Ovary (tissue), 9 donors: ENCODE measurements around the gene CPNE4. TPM values are rescaled to one million over a fixed set of nuclear protein-coding genes. Genes with fewer than 3 reads are reported as not detected.

Experiments
- DNase-seq, 5 donors: peaks; one replicate each; pipeline ENCODE4 v3.0.0-alpha.2; 2019 to 2020
- H3K27ac ChIP-seq, 2 donors: fragments of 200-600 bp; one replicate each; pipeline versions ENCODE4 v1.5.1 to v1.8.0; 2019 to 2022
- H3K27me3 ChIP-seq: fragments of 200-600 bp; one replicate; pipeline ENCODE4 v1.8.0; 2022
- H3K36me3 ChIP-seq: fragments of 200-600 bp; sonication (generic); one replicate; pipeline ENCODE4 v1.5.1; 2019
- H3K4me1 ChIP-seq: one replicate; pipeline ENCODE4 v1.8.1; 2013; ENCODE audit warnings: mild to moderate bottlenecking, moderate library complexity; ENCODE audit not compliant: insufficient read depth
- H3K4me3 ChIP-seq: fragments of 200-600 bp; sonication (generic); one replicate; pipeline ENCODE4 v1.5.1; 2017
- H3K9me3 ChIP-seq, 2 donors: fragments of 200-600 bp in 1 of 2; sonication (generic) in 1 of 2; one replicate each; pipeline versions ENCODE4 v1.5.1 to v1.8.1; 2013 to 2019; ENCODE audit warnings: mild to moderate bottlenecking in 1 of 2, moderate library complexity in 1 of 2
- CTCF ChIP-seq, 3 donors: fragments of 450-650 bp in 2 of 3; fragments of 200-600 bp in 1 of 3; IDR thresholded peaks; one replicate each; pipeline versions ENCODE4 v1.5.1 to v1.8.0; 2016 to 2022; ENCODE audit warnings: antibody characterized with exemption in 3 of 3, mild to moderate bottlenecking in 1 of 3
- EP300 ChIP-seq: sonication (generic); formaldehyde crosslinking; IDR thresholded peaks from one replicate; pipeline ENCODE4 v1.6.1; 2017; ENCODE audit warnings: antibody characterized with exemption
- POLR2A ChIP-seq: fragments of 450-650 bp; IDR thresholded peaks from one replicate; pipeline ENCODE4 v1.6.1; 2017; ENCODE audit warnings: antibody characterized with exemption, mild to moderate bottlenecking, moderate library complexity
- WGBS, 3 donors: extraction: QIAGEN DNeasy Blood & Tissue Kit in 1 of 3; methylation state at CpG; one replicate each; pipeline versions ENCODE4 v1.1.5 to v1.1.7; 2013 to 2017; 5-methylcytosine and 5-hydroxymethylcytosine counted together
- intact Hi-C, 4 donors: fragments of 100-400 bp; cut with DNase I; formaldehyde crosslinking; loops; one replicate each; pipeline versions ENCODE4 v1.11.0 to v1.15.1; 2022 to 2023
- polyA plus RNA-seq, 2 donors: library from polyadenylated mRNA; stranded (reverse); fragments of 200-250 nt in 1 of 2; fragments of 350-450 nt in 1 of 2; fragmentation: Illumina TruSeq in 1 of 2; extraction: RNeasy Lipid Tissue Mini Kit (QIAGEN cat#74804) in 1 of 2; gene quantifications; one replicate each; pipeline ENCODE4 v1.2.3, GENCODE V29; 2013 to 2014
- total RNA-seq, 7 donors: library from RNA; depleted of rRNA in 2 of 7; stranded (reverse); fragments of >200 nt in 2 of 7; fragmentation: NEBNext Ultra II Directional in 3 of 7; extraction: Animal tissue kit (Norgen Biotek cat#: 25700) in 3 of 7; gene quantifications; one replicate each; pipeline versions ENCODE4 v1.1.0 to v1.2.4, GENCODE V29; 2016 to 2023
- donor health status: DM: no; HTN: no; CAD: no; lungs with moderate emphysema.
- donor health status: DM: no; HTN: no; CAD: no.
- donor health status: Bipolar disorder and iron deficiency.
- donor health status: DM: yes; HTN: yes; CAD: no.
- donor health status: DM: no; HTN: no; CAD: no.
- donor health status: DM: yes; HTN: yes; CAD: no.

CPNE4 gene
- total and polyA plus RNA-seq, 9 donors, result 0.11 to 0.27 (median 0.13) TPM; not detected in 6

DNA sequence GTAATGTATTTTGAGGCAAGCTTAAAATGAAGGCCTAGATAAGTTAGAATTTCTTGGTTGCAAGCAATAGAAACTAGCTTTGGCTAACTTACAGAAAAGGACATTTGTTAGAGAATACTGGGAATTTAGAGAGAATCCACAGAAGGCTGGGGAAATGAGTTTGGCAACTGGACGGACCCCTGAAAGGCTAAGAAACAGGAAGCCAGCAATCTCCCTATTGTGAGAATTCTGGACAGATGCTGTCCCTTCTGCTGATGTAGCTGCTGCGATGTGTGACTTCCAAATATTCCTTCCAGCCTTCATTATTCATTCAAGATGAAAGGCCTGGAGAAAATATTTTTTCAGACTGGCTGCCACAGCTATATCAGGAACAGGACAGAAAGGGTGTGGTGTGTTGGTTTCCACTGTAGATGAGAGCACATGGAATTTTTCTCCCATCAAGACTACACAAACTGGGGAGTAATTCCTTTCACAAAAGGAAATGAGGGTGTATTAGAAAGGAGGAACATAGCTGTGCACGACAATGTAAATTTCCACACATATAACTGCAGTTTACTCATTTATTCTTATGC is 213.5 kb downstream of the CPNE4 start:
- TF ChIP-seq CTCF (IDR thresholded peaks at IDR 0.05) (no peak), POLR2A (no peak)
- Histone ChIP-seq H3K27ac (no peak overlapping the region), H3K27me3 (no peaks in the 10 kb centered on the region), H3K36me3 (no peaks in the 10 kb centered on the region), H3K4me1 (no peaks in the 10 kb centered on the region), H3K9me3 (no peaks in the 10 kb centered on the region), H3K4me3 (no peak overlapping the region)
- no peak for DNase-seq
- 64 to 73% (median 68%) methylated on average over 3 of the region's 3 CpGs for WGBS, 3 donors
- intact Hi-C loops, result no loop called here

GRCh38 chr3:131819381-131820055 is 215.3 kb downstream of the CPNE4 start:
- Histone ChIP-seq H3K27me3 (no peaks in the 10 kb centered on the region), H3K36me3 (no peaks in the 10 kb centered on the region), H3K9me3 (no peaks in the 10 kb centered on the region), H3K27ac (no peak overlapping the region), H3K4me1 (no peaks in the 10 kb centered on the region), H3K4me3 (no peak overlapping the region)
- no peak for TF ChIP-seq EP300
- no peak for TF ChIP-seq CTCF (IDR thresholded peaks at IDR 0.05)
- no peak for TF ChIP-seq POLR2A
- intact Hi-C loops, result no loop called here
- DNase-seq, result no peak
- WGBS, 3 donors, result 72 to 77% (median 75%) methylated on average over 5 of the region's 5 CpGs

GRCh38 chr3:131812433-131812832 is 222.4 kb downstream of the CPNE4 start:
- WGBS, 3 donors, result 50 to 63% (median 53%) methylated on average over 1 of the region's 1 CpG
- no peak for TF ChIP-seq EP300
- no peak for TF ChIP-seq CTCF (IDR thresholded peaks at IDR 0.05)
- Histone ChIP-seq H3K4me3 (no peak overlapping the region), H3K27ac (no peak overlapping the region), H3K9me3 (no peaks in the 10 kb centered on the region), H3K36me3 (no peaks in the 10 kb centered on the region), H3K27me3 (no peaks in the 10 kb centered on the region), H3K4me1 (no peaks in the 10 kb centered on the region)
- intact Hi-C loops, result no loop called here
- DNase-seq, result no peak

DNA sequence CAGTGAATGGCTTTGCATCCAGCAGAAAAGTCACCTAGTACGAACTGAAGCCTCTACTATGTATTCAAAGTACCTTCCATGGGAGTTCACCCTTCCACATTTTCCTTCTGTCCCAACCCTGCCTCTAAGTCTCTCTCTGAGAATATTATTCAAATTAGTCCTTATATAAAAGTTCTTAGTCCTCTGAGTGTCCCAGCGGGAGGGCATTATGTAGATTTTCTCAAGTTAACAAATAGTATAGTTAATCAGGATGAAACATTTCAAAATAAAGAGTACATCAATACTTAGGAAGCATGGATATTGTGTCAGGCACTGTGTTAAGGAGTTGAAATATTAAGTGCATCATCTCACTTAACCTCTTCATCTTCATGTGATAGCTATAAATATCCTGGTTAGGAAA is 223.3 kb downstream of the CPNE4 start:
- no peak for DNase-seq
- intact Hi-C loops, result no loop called here
- no peaks in the 10 kb centered on the region for H3K27me3 ChIP-seq
- no peaks in the 10 kb centered on the region for H3K4me1 ChIP-seq
- no peaks in the 10 kb centered on the region for H3K9me3 ChIP-seq
- H3K36me3 ChIP-seq, result no peaks in the 10 kb centered on the region
- H3K27ac ChIP-seq, result no peak overlapping the region
- no peak overlapping the region for H3K4me3 ChIP-seq
- no peak for TF ChIP-seq EP300
- no peak for TF ChIP-seq POLR2A
- TF ChIP-seq CTCF (IDR thresholded peaks at IDR 0.05), result no peak
- WGBS, 3 donors, result 78 to 82% (median 78%) methylated on average over 2 of the region's 2 CpGs
